ENCODE measurements around the gene SORBS1. TPM values are rescaled to one million over a fixed set of nuclear protein-coding genes. Genes with fewer than 3 reads are reported as not detected.

The SORBS1 gene
- total and polyA plus RNA-seq, 4 donors, result 33.2 to 71.3 (median 44.1) TPM

DNA sequence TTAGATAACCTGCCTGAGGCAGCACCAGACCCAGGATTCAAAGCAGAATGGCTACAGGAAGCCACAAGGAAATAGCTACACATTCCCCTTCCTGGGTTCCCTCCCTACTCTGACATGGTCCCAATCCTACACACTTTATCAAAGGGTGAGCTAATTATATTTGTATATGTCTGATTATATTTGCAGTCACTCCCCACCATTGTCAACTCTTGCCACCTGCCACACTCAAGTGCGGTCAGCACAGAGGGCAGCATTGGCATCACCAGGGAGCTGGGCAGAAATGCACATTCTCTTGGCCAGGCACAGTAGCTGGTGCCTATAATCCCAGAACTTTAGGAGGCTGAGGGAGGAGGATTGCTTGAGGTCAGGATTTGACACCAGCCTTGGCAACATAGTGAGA lies 156.3 kb downstream of the SORBS1 start:
- peaks cover 6 to 21% (median 15%) of the 10 kb centered on the region in 4 donors for H3K36me3 ChIP-seq (ENCODE audit: control insufficient read depth in 4 of 4, insufficient read depth in 3 of 4, low read depth in 1 of 4, low read length in 3 of 4)
- no peak for DNase-seq (ENCODE audit: low spot score)
- no peaks in the 10 kb centered on the region for H3K9me3 ChIP-seq (ENCODE audit: control insufficient read depth in 4 of 4, low read length in 3 of 4)
- WGBS, result 95% methylated on average over 1 of the region's 1 CpG
- H3K9ac ChIP-seq (ENCODE audit: low read depth in 1 of 2, low read length in 2 of 2), result no peak overlapping the region
- peaks cover 5 to 12% (median 8%) of the 10 kb centered on the region in 4 donors for H3K4me1 ChIP-seq (ENCODE audit: control insufficient read depth in 4 of 4, insufficient read depth in 4 of 4, low read length in 3 of 4)
- no peak for TF ChIP-seq GABPA (IDR thresholded peaks at IDR 0.05 in 1 of 2, conservative IDR thresholded peaks at IDR 0.05 in 1 of 2)
- no peak for TF ChIP-seq EGR1 (IDR thresholded peaks at IDR 0.05; ENCODE audit: low read depth in 2 of 2)
- TF ChIP-seq, protein P1, sequence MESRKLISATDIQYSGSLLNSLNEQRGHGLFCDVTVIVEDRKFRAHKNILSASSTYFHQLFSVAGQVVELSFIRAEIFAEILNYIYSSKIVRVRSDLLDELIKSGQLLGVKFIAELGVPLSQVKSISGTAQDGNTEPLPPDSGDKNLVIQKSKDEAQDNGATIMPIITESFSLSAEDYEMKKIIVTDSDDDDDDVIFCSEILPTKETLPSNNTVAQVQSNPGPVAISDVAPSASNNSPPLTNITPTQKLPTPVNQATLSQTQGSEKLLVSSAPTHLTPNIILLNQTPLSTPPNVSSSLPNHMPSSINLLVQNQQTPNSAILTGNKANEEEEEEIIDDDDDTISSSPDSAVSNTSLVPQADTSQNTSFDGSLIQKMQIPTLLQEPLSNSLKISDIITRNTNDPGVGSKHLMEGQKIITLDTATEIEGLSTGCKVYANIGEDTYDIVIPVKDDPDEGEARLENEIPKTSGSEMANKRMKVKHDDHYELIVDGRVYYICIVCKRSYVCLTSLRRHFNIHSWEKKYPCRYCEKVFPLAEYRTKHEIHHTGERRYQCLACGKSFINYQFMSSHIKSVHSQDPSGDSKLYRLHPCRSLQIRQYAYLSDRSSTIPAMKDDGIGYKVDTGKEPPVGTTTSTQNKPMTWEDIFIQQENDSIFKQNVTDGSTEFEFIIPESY (IDR thresholded peaks at IDR 0.05), result no peak
- TF ChIP-seq, protein P2, sequence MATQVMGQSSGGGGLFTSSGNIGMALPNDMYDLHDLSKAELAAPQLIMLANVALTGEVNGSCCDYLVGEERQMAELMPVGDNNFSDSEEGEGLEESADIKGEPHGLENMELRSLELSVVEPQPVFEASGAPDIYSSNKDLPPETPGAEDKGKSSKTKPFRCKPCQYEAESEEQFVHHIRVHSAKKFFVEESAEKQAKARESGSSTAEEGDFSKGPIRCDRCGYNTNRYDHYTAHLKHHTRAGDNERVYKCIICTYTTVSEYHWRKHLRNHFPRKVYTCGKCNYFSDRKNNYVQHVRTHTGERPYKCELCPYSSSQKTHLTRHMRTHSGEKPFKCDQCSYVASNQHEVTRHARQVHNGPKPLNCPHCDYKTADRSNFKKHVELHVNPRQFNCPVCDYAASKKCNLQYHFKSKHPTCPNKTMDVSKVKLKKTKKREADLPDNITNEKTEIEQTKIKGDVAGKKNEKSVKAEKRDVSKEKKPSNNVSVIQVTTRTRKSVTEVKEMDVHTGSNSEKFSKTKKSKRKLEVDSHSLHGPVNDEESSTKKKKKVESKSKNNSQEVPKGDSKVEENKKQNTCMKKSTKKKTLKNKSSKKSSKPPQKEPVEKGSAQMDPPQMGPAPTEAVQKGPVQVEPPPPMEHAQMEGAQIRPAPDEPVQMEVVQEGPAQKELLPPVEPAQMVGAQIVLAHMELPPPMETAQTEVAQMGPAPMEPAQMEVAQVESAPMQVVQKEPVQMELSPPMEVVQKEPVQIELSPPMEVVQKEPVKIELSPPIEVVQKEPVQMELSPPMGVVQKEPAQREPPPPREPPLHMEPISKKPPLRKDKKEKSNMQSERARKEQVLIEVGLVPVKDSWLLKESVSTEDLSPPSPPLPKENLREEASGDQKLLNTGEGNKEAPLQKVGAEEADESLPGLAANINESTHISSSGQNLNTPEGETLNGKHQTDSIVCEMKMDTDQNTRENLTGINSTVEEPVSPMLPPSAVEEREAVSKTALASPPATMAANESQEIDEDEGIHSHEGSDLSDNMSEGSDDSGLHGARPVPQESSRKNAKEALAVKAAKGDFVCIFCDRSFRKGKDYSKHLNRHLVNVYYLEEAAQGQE (IDR thresholded peaks at IDR 0.05), result no peak
- TF ChIP-seq SP1 (IDR thresholded peaks at IDR 0.05), result no peak
- TF ChIP-seq, protein P3, sequence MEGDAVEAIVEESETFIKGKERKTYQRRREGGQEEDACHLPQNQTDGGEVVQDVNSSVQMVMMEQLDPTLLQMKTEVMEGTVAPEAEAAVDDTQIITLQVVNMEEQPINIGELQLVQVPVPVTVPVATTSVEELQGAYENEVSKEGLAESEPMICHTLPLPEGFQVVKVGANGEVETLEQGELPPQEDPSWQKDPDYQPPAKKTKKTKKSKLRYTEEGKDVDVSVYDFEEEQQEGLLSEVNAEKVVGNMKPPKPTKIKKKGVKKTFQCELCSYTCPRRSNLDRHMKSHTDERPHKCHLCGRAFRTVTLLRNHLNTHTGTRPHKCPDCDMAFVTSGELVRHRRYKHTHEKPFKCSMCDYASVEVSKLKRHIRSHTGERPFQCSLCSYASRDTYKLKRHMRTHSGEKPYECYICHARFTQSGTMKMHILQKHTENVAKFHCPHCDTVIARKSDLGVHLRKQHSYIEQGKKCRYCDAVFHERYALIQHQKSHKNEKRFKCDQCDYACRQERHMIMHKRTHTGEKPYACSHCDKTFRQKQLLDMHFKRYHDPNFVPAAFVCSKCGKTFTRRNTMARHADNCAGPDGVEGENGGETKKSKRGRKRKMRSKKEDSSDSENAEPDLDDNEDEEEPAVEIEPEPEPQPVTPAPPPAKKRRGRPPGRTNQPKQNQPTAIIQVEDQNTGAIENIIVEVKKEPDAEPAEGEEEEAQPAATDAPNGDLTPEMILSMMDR (IDR thresholded peaks at IDR 0.05; ENCODE audit: low read depth, low read length, missing input control), result no peak
- TF ChIP-seq, protein P4, sequence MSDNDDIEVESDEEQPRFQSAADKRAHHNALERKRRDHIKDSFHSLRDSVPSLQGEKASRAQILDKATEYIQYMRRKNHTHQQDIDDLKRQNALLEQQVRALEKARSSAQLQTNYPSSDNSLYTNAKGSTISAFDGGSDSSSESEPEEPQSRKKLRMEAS (IDR thresholded peaks at IDR 0.05), result no peak
- TF ChIP-seq HNF4A (conservative IDR thresholded peaks at IDR 0.05), result no peak
- H3K27me3 ChIP-seq (ENCODE audit: control insufficient read depth in 4 of 4, insufficient read depth in 4 of 4, low read length in 3 of 4), result no peaks in the 10 kb centered on the region
- no peak overlapping the region for H3K4me3 ChIP-seq (ENCODE audit: low read depth in 1 of 3, low read length in 3 of 3)
- no peak overlapping the region for H3K27ac ChIP-seq (ENCODE audit: low read depth in 1 of 2, low read length in 2 of 2)

DNA sequence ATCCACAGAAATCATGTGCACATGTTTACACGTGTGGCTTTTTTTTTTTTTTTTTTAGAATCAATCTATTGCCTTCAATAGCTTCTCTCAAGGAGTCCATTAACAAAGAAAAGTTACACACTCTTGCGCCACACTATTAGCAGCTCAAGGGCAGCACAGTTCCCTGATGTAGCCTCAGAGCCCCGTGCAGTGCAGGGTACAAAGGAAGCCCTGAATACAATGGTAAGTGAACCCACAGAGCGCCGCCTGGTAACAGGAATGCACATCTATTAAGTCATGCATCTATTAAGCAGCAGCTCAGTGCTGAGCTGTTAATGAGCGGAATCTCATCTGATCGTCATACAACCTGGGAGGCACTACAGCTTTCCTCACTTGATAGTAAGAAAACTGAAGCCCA lies 156.7 kb downstream of the SORBS1 start:
- WGBS, result 91% methylated on average over 7 of the region's 7 CpGs
- H3K27me3 ChIP-seq (ENCODE audit: control insufficient read depth in 4 of 4, insufficient read depth in 4 of 4, low read length in 3 of 4), result no peaks in the 10 kb centered on the region
- no peak overlapping the region for H3K9ac ChIP-seq (ENCODE audit: low read depth in 1 of 2, low read length in 2 of 2)
- H3K4me3 ChIP-seq (ENCODE audit: low read depth in 1 of 3, low read length in 3 of 3), result no peak overlapping the region
- no peaks in the 10 kb centered on the region for H3K9me3 ChIP-seq (ENCODE audit: control insufficient read depth in 4 of 4, low read length in 3 of 4)
- TF ChIP-seq FOXA1 (IDR thresholded peaks at IDR 0.05) (no peak), JUND (IDR thresholded peaks at IDR 0.05) (no peak)
- peaks cover 6 to 21% (median 16%) of the 10 kb centered on the region in 4 donors for H3K36me3 ChIP-seq (ENCODE audit: control insufficient read depth in 4 of 4, insufficient read depth in 3 of 4, low read depth in 1 of 4, low read length in 3 of 4)
- H3K4me1 ChIP-seq (ENCODE audit: control insufficient read depth in 4 of 4, insufficient read depth in 4 of 4, low read length in 3 of 4), result peaks cover 5 to 12% (median 8%) of the 10 kb centered on the region in 4 donors
- H3K27ac ChIP-seq (ENCODE audit: low read depth in 1 of 2, low read length in 2 of 2), result no peak overlapping the region
- no peak for DNase-seq (ENCODE audit: low spot score)

Data from liver (tissue), 9 donors.